ENCODE results near the gene INSYN1.
"Not testable (repeated sequence)": the region's sequence is repeated elsewhere in the genome, so short reads cannot be mapped to it uniquely, and the experiment has no call there.

DNA sequence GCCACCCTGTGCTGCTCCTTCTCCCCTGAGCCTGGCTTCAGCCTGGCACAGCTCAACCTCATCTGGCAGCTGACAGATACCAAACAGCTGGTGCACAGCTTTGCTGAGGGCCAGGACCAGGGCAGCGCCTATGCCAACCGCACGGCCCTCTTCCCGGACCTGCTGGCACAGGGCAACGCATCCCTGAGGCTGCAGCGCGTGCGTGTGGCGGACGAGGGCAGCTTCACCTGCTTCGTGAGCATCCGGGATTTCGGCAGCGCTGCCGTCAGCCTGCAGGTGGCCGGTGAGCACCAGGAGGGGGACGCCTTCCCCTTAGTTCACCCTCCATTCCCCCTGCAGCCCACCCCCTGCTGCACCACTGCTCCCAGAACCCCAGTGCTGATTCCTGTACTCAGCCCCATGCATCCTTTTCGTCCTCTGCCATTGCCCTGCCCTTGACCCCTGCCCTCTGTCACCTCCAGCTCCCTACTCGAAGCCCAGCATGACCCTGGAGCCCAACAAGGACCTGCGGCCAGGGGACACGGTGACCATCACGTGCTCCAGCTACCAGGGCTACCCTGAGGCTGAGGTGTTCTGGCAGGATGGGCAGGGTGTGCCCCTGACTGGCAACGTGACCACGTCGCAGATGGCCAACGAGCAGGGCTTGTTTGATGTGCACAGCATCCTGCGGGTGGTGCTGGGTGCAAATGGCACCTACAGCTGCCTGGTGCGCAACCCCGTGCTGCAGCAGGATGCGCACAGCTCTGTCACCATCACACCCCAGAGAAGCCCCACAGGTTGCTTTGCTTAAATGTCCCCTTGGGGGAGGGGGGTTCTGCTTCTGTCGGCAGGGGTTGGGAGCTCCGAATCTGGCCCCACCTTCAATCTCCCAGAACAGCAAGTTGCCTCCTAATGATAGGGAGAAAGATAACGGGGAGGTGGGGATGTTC lies 50.6 kb downstream of the INSYN1 start:
- TF ChIP-seq EZH2phosphoT487 (IDR thresholded peaks at IDR 0.05; ENCODE audit: insufficient read depth, low read depth); EZH2 (IDR thresholded peaks at IDR 0.05; ENCODE audit: insufficient read depth, poor library complexity, severe bottlenecking): not testable (repeated sequence)
